ENCODE data around the gene RAB24. TPM values are rescaled to one million over a fixed set of nuclear protein-coding genes. Genes with fewer than 3 reads are reported as not detected.
A peak's percentile ranks its signal among the peaks of the same experiment; 100 is the strongest.

The RAB24 gene
- total and polyA plus RNA-seq, 2 donors (not counting 1 experiment from before 2014, with no cell fraction given): 25.9 to 34.2 TPM

- Histone ChIP-seq H4K20me1 (ENCODE audit: control insufficient read depth, extremely low read depth, insufficient read depth, low read length) (no peaks in the 10 kb centered on the region), H3K4me1 (ENCODE audit: control insufficient read depth, extremely low read depth, insufficient read depth, low read length) (peaks cover 9% of the 10 kb centered on the region), H3K79me2 (ENCODE audit: control insufficient read depth, insufficient read depth, low read length) (peaks cover 38% of the 10 kb centered on the region), H3K4me3 (replicated peaks in 1 of 4; ENCODE audit: control extremely low read depth in 1 of 4, insufficient read depth in 1 of 4, low read depth in 3 of 4, low read length in 4 of 4) (peak within 1 kb of the TSS; percentile 97 to 99 (median 98)), H3K4me2 (ENCODE audit: extremely low read depth, insufficient read depth, low read length) (peak within 1 kb of the TSS; percentile 75), H3K9me3 (ENCODE audit: control insufficient read depth, insufficient read depth, low read depth, low read length) (no peaks in the 10 kb centered on the region), H3K36me3 (ENCODE audit: control insufficient read depth, insufficient read depth, low read length) (peaks cover 2% of the 10 kb centered on the region), H3K9ac (ENCODE audit: insufficient read depth, low read length) (peak within 1 kb of the TSS; percentile 95), H3K27me3 (ENCODE audit: control insufficient read depth, insufficient read depth, low read length) (no peaks in the 10 kb centered on the region), H2AFZ (ENCODE audit: low read length) (peak within 1 kb of the TSS; percentile 82), H3K27ac (ENCODE audit: insufficient read depth, low read length) (peak within 1 kb of the TSS; percentile 97)
- TF ChIP-seq, protein P1, sequence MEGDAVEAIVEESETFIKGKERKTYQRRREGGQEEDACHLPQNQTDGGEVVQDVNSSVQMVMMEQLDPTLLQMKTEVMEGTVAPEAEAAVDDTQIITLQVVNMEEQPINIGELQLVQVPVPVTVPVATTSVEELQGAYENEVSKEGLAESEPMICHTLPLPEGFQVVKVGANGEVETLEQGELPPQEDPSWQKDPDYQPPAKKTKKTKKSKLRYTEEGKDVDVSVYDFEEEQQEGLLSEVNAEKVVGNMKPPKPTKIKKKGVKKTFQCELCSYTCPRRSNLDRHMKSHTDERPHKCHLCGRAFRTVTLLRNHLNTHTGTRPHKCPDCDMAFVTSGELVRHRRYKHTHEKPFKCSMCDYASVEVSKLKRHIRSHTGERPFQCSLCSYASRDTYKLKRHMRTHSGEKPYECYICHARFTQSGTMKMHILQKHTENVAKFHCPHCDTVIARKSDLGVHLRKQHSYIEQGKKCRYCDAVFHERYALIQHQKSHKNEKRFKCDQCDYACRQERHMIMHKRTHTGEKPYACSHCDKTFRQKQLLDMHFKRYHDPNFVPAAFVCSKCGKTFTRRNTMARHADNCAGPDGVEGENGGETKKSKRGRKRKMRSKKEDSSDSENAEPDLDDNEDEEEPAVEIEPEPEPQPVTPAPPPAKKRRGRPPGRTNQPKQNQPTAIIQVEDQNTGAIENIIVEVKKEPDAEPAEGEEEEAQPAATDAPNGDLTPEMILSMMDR (conservative IDR thresholded peaks at IDR 0.05 in 1 of 2, IDR thresholded peaks at IDR 0.05 in 1 of 2; ENCODE audit: low read depth in 1 of 2, low read length in 2 of 2): no peak
- TF ChIP-seq EZH2 (IDR thresholded peaks at IDR 0.05; ENCODE audit: low read length, missing control alignments): no peak
- peak; percentile 97 for DNase-seq (ENCODE audit: low read depth in 2 of 2)
Observed at GRCh38 chr5:177351392-177352329, 48.1 kb upstream of the RAB24 start, which contains the start of gene LMAN2. TSS of gene LMAN2 (minus strand) at chr5:177351668. CDS start at chr5:177351647, 21 bp downstream.

GRCh38 chr5:177350776-177351391 is 47.4 kb upstream of the RAB24 start:
- Histone ChIP-seq H3K9me3 (ENCODE audit: control insufficient read depth, insufficient read depth, low read depth, low read length) (no peaks in the 10 kb centered on the region), H3K4me3 (replicated peaks in 1 of 4; ENCODE audit: control extremely low read depth in 1 of 4, insufficient read depth in 1 of 4, low read depth in 3 of 4, low read length in 4 of 4) (peak overlapping the region; percentile 97 to 99 (median 98)), H3K27ac (ENCODE audit: insufficient read depth, low read length) (peak overlapping the region; percentile 97), H3K4me2 (ENCODE audit: extremely low read depth, insufficient read depth, low read length) (peak overlapping the region; percentile 75), H3K4me1 (ENCODE audit: control insufficient read depth, extremely low read depth, insufficient read depth, low read length) (peaks cover 9% of the 10 kb centered on the region), H2AFZ (ENCODE audit: low read length) (peak overlapping the region; percentile 73), H3K36me3 (ENCODE audit: control insufficient read depth, insufficient read depth, low read length) (peaks cover 2% of the 10 kb centered on the region), H3K9ac (ENCODE audit: insufficient read depth, low read length) (peak overlapping the region; percentile 95), H3K27me3 (ENCODE audit: control insufficient read depth, insufficient read depth, low read length) (no peaks in the 10 kb centered on the region), H4K20me1 (ENCODE audit: control insufficient read depth, extremely low read depth, insufficient read depth, low read length) (no peaks in the 10 kb centered on the region), H3K79me2 (ENCODE audit: control insufficient read depth, insufficient read depth, low read length) (peaks cover 44% of the 10 kb centered on the region)
- peak in 1 of 2 donors; percentile 2 for DNase-seq (ENCODE audit: low read depth in 2 of 2)
- TF ChIP-seq, protein P1 (conservative IDR thresholded peaks at IDR 0.05 in 1 of 2, IDR thresholded peaks at IDR 0.05 in 1 of 2; ENCODE audit: low read depth in 1 of 2, low read length in 2 of 2): no peak
- TF ChIP-seq EZH2 (IDR thresholded peaks at IDR 0.05; ENCODE audit: low read length, missing control alignments): no peak

DNA sequence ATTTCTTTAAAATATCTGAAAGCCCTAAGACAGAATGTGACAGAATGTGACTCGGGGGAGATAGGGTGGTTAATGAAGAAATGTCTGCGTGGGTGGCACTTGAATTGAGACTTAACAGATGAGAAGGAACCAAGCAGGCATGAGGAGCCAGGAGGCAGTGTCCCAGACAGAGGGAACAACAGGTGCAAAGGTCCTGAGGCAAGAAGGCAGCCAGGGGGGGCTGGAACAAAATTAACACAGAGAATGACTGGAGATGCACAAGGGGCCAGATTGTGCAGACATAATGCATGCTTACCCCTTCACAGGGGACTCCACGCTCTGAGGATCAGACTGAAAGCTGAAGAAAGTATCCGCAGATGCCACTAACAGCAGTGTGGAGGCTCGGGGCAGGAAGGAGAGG is 46.2 kb upstream of the RAB24 start:
- no peaks in the 10 kb centered on the region for H4K20me1 ChIP-seq (ENCODE audit: control insufficient read depth, extremely low read depth, insufficient read depth, low read length)
- H3K4me3 ChIP-seq (replicated peaks in 1 of 4; ENCODE audit: control extremely low read depth in 1 of 4, insufficient read depth in 1 of 4, low read depth in 3 of 4, low read length in 4 of 4): peak overlapping the region in 2 of 4 experiments; percentile 97 to 99
- no peaks in the 10 kb centered on the region for H3K9me3 ChIP-seq (ENCODE audit: control insufficient read depth, insufficient read depth, low read depth, low read length)
- DNase-seq (ENCODE audit: low read depth in 2 of 2): no peak
- H3K4me2 ChIP-seq (ENCODE audit: extremely low read depth, insufficient read depth, low read length): peak overlapping the region; percentile 75
- TF ChIP-seq EZH2 (IDR thresholded peaks at IDR 0.05; ENCODE audit: low read length, missing control alignments): no peak
- TF ChIP-seq, protein P1 (conservative IDR thresholded peaks at IDR 0.05 in 1 of 2, IDR thresholded peaks at IDR 0.05 in 1 of 2; ENCODE audit: low read depth in 1 of 2, low read length in 2 of 2): no peak
- no peak overlapping the region for H3K9ac ChIP-seq (ENCODE audit: insufficient read depth, low read length)
- no peak overlapping the region for H3K27ac ChIP-seq (ENCODE audit: insufficient read depth, low read length)
- H2AFZ ChIP-seq (ENCODE audit: low read length): no peak overlapping the region
- peaks cover 2% of the 10 kb centered on the region for H3K36me3 ChIP-seq (ENCODE audit: control insufficient read depth, insufficient read depth, low read length)
- H3K4me1 ChIP-seq (ENCODE audit: control insufficient read depth, extremely low read depth, insufficient read depth, low read length): peaks cover 9% of the 10 kb centered on the region
- H3K79me2 ChIP-seq (ENCODE audit: control insufficient read depth, insufficient read depth, low read length): peaks cover 50% of the 10 kb centered on the region
- H3K27me3 ChIP-seq (ENCODE audit: control insufficient read depth, insufficient read depth, low read length): no peaks in the 10 kb centered on the region
